ENCODE data around the gene CEBPA. TPM values are rescaled to one million over a fixed set of nuclear protein-coding genes. Genes with fewer than 3 reads are reported as not detected.
"Not testable (repeated sequence)": the region's sequence is repeated elsewhere in the genome, so short reads cannot be mapped to it uniquely, and the experiment has no call there.

The CEBPA gene
- total and polyA plus RNA-seq, 12 donors, result 0.60 to 29.9 (median 8.4) TPM

DNA sequence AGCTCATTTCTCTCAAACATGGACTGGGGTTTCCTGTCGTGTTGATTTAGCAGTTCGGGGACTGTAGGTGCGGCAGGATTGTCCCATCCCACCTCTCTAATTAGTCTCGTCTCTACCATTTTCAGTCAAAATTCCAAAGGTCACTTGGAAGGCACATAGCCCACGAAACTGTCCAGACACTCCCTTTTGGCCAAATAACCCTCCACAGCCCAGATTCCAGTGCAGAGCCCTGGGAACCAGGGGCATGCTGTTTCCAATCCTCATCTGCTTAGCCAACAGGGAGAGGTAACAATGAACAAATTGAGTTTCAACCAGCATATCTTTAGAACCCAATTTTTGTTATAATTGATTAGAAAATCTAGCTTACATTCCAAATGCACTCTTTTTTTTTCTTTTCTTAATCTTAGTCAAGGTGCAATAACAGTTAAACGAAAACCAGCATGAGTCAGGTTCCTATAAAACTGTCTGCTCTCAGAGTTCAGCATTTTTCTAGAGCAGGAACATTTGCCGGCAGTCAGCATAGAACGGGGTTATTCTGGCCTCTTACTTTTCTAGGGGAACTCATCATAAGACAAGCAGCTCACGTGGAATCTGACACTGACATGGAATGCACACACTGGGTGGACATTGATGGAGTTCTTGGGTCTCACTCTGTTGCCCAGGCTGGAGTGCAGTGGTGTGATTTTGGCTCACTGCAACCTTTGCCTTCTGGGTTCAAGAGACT is 14.4 kb upstream of the CEBPA start:
- Histone ChIP-seq H3K4me3 (no peak overlapping the region), H3K36me3 (replicated peaks in 1 of 2) (no peaks in the 10 kb centered on the region), H3K9me3 (replicated peaks in 1 of 3) (no peaks in the 10 kb centered on the region), H3K27ac (no peak overlapping the region), H3K4me1 (replicated peaks in 1 of 2) (no peaks in the 10 kb centered on the region), H3K27me3 (no peaks in the 10 kb centered on the region)
- no peak for DNase-seq
- 50 to 64% (median 56%) methylated on average over 9 of the region's 9 CpGs for WGBS, 4 donors
- intact Hi-C loops (cut with DNase I), result no loop called here
- TF ChIP-seq, protein P1, sequence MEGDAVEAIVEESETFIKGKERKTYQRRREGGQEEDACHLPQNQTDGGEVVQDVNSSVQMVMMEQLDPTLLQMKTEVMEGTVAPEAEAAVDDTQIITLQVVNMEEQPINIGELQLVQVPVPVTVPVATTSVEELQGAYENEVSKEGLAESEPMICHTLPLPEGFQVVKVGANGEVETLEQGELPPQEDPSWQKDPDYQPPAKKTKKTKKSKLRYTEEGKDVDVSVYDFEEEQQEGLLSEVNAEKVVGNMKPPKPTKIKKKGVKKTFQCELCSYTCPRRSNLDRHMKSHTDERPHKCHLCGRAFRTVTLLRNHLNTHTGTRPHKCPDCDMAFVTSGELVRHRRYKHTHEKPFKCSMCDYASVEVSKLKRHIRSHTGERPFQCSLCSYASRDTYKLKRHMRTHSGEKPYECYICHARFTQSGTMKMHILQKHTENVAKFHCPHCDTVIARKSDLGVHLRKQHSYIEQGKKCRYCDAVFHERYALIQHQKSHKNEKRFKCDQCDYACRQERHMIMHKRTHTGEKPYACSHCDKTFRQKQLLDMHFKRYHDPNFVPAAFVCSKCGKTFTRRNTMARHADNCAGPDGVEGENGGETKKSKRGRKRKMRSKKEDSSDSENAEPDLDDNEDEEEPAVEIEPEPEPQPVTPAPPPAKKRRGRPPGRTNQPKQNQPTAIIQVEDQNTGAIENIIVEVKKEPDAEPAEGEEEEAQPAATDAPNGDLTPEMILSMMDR (IDR thresholded peaks at IDR 0.05), result no peak
- no peak for TF ChIP-seq POLR2A (IDR thresholded peaks at IDR 0.05)

DNA sequence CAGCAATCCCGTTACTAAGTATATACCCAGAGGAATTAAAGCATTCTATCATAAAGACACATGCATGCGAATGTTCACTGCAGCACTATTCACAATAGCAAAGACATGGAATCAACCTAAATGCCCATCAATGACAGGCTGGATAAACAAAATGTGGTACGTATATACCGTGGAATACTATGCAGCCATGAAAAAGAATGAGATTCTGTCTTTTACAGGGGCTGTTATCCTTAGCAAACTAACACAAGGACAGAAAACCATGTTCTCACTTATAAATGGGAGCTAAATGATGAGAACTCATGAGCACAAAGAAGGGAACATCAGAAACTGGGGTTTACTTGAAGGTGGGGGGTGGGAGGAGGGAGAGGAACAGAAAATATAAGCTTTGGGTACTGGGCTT is 10.5 kb upstream of the CEBPA start:
- H3K36me3 ChIP-seq (replicated peaks in 1 of 2); H3K4me3 ChIP-seq; H3K27me3 ChIP-seq; H3K27ac ChIP-seq; intact Hi-C loops (cut with DNase I); DNase-seq; H3K9me3 ChIP-seq (replicated peaks in 1 of 3); H3K4me1 ChIP-seq (replicated peaks in 1 of 2): not testable (repeated sequence)
- 78 to 83% (median 81%) methylated on average over 4 of the region's 4 CpGs for WGBS, 4 donors

DNA sequence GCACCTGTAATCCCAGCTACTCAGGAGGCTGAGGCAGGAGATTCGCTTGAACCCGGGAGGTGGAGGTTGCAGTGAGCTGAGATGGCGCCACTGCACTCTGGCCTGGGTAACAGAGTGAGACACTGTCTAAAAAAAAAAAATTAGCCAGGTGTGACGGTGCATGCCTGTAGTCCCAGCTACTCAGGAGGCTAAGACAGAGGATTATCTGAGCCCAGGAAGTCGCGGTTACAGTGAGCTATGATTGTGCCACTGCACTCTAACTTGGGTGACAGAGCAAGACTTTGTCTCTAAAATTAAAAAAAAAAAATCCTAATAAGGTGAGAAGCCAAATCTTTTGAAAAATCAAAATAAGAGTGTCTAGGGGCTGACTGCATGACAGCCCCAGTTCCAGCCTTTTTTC is 9.7 kb upstream of the CEBPA start:
- no peaks in the 10 kb centered on the region for H3K27me3 ChIP-seq
- no peak overlapping the region for H3K27ac ChIP-seq
- no peaks in the 10 kb centered on the region for H3K9me3 ChIP-seq (replicated peaks in 1 of 3)
- TF ChIP-seq, protein P1 (IDR thresholded peaks at IDR 0.05), result no peak
- no peak for TF ChIP-seq POLR2A (IDR thresholded peaks at IDR 0.05)
- peak in 1 of 7 donors; percentile 17 for DNase-seq
- H3K4me1 ChIP-seq (replicated peaks in 1 of 2), result no peaks in the 10 kb centered on the region
- no peak overlapping the region for H3K4me3 ChIP-seq
- 74 to 95% (median 94%) methylated on average over 6 of the region's 6 CpGs for WGBS, 4 donors
- H3K36me3 ChIP-seq (replicated peaks in 1 of 2), result no peaks in the 10 kb centered on the region
- intact Hi-C loops (cut with DNase I), result no loop called here

DNA sequence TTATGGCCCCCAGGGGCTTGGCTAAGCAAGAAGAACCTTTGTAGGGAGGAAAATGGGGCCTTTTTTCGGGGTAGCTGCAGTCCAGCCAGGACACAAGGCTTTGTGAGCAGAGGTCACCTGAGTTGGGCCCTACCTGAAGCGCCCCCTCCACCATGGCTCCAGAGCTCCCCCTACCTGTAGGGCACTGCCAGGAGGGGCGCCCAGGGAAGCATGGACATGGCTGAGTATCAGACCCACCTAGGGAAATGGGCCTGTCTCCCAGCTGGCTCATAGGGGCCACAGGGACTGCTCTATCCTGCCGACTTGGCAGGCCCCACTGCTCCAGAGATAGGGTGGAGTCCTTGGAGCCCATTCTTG is 9.0 kb upstream of the CEBPA start:
- intact Hi-C loops (cut with DNase I), result no loop called here
- Histone ChIP-seq H3K4me1 (replicated peaks in 1 of 2) (no peaks in the 10 kb centered on the region), H3K27me3 (no peaks in the 10 kb centered on the region), H3K27ac (no peak overlapping the region), H3K9me3 (replicated peaks in 1 of 3) (no peaks in the 10 kb centered on the region), H3K36me3 (replicated peaks in 1 of 2) (no peaks in the 10 kb centered on the region), H3K4me3 (no peak overlapping the region)
- TF ChIP-seq, protein P1 (IDR thresholded peaks at IDR 0.05), result no peak
- no peak for TF ChIP-seq POLR2A (IDR thresholded peaks at IDR 0.05)
- 80 to 95% (median 88%) methylated on average over 2 to 4 of the region's 4 CpGs for WGBS, 4 donors
- peak in 1 of 7 donors; percentile 18 for DNase-seq
